GM23248 (cell line): Measurements from ENCODE around the gene TRIP12.

Source experiments
- EZH2 ChIP-seq: fragments of 200-600 bp; sonication (generic); IDR thresholded peaks from 2 replicates; pipeline ENCODE4 v1.6.1; 2018; ENCODE audit warnings: antibody characterized with exemption, mild to moderate bottlenecking; ENCODE audit not compliant: insufficient read depth, poor library complexity, severe bottlenecking
- EZH2phosphoT487 ChIP-seq: fragments of 200-600 bp; sonication (generic); IDR thresholded peaks from 2 replicates; pipeline ENCODE4 v1.6.1; 2018; ENCODE audit warnings: antibody characterized with exemption, moderate library complexity, mild to moderate bottlenecking, low read depth; ENCODE audit not compliant: insufficient read depth

DNA sequence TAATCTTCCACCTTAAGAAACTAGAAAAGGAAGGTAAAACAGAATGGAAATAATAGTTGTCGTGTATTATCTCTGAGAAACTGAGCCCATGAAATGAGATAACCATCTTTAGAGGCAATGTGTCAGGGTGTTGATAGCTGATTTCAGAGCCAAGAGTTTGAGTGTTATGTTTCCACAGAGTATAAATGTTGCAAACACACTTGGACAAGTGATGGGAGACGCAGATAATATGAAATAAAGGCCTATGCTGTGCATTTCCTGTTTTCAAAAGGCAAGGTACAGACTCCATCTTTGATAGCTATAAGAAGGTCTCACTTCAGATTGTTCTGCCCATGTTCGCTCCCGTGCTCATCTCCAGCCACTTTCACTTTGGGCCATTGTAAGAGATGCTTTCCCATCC lies 181.5 kb downstream of the TRIP12 start:
- TF ChIP-seq EZH2 (no peak), EZH2phosphoT487 (no peak)
